ENCODE results near the gene BICD2. TPM values are rescaled to one million over a fixed set of nuclear protein-coding genes. Genes with fewer than 3 reads are reported as not detected.

The BICD2 gene
- total and polyA plus RNA-seq, 9 of the 15 experiments (the other 6 are each of a cell fraction or from before 2014, with no cell fraction given) = 3.6 to 23.4 (median 11.8) TPM

GRCh38 chr9:92790542-92791527 lies 26.2 kb upstream of the BICD2 start:
- Histone ChIP-seq H3K9me3 (replicated peaks; ENCODE audit: control insufficient read depth, insufficient read depth, low read depth, low read length) (peaks cover 5% of the 10 kb centered on the region), H4K20me1 (replicated peaks; ENCODE audit: control insufficient read depth, insufficient read depth, low read length) (no peaks in the 10 kb centered on the region), H3K27me3 (ENCODE audit: control insufficient read depth in 2 of 2, insufficient read depth in 2 of 2, low read length in 2 of 2) (peaks cover 7 to 45% of the 10 kb centered on the region in 2 experiments; a peak in 4 of 5 replicates), H3K4me2 (ENCODE audit: insufficient read depth, low read length) (no peak overlapping the region), H3K9me1 (ENCODE audit: control insufficient read depth, insufficient read depth, low read length) (no peaks in the 10 kb centered on the region), H3K79me2 (ENCODE audit: control insufficient read depth, insufficient read depth, low read length) (no peaks in the 10 kb centered on the region), H3K36me3 (ENCODE audit: control insufficient read depth, insufficient read depth, low read length) (no peaks in the 10 kb centered on the region), H3K4me3 (no peak overlapping the region), H2AFZ (ENCODE audit: low read depth, low read length) (no peak overlapping the region), H3K9ac (ENCODE audit: insufficient read depth in 1 of 2, low read depth in 2 of 2, low read length in 2 of 2) (no peak overlapping the region), H3K4me1 (replicated peaks in 1 of 2; ENCODE audit: control insufficient read depth in 2 of 2, insufficient read depth in 2 of 2, low read length in 2 of 2) (no peaks in the 10 kb centered on the region), H3K27ac (ENCODE audit: extremely low read depth, low read depth, low read length) (no peak overlapping the region)
- in situ Hi-C loops (cut with MboI) (loop anchor here (5.0 to 10.0 kb wide), 2 partner anchors 59 to 656 kb away; no protein-coding TSS in a partner anchor), intact Hi-C loops (cut with micrococcal nuclease) (loop anchor here (1.0 to 10.0 kb wide), 4 partner anchors 26 to 656 kb away; no protein-coding TSS in a partner anchor)
- POLR2A ChIA-PET = interaction anchor here (0.6 to 1.0 kb wide), 2 partner anchors 9 to 126 kb away, joined by 3 to 4 read pairs; no protein-coding TSS in a partner anchor
- DNase-seq (ENCODE audit: extremely low read depth in 1 of 4, low spot score in 3 of 4) (peak; percentile 59 to 83 (median 68)), FAIRE-seq (peak; percentile 98), ATAC-seq (peak; percentile 97)
- BruUV-seq (replicated peaks) = no TSS peak
- 14% methylated on average over 13 of the region's 13 CpGs for WGBS (ENCODE audit: insufficient coverage, low coverage, missing lambda C conversion rate)
- CTCF ChIA-PET (ENCODE audit: low intra/inter-chr PET ratio) = interaction anchor here (0.6 to 2.3 kb wide), 7 partner anchors 9 to 650 kb away, joined by 3 to 26 read pairs (median 4); no protein-coding TSS in a partner anchor
- TF ChIP-seq SMC3 (conservative IDR thresholded peaks at IDR 0.05; ENCODE audit: insufficient read depth, low read depth, low read length) (peak; percentile 90), RAD21 (CRISPR knock-in tag; conservative IDR thresholded peaks at IDR 0.05 in 1 of 2, IDR thresholded peaks at IDR 0.05 in 1 of 2) (peak; percentile 84 to 94), ZBTB11 (CRISPR knock-in tag; IDR thresholded peaks at IDR 0.05) (no peak), CC2D1A (IDR thresholded peaks at IDR 0.05) (peak; percentile 57), DEAF1 (CRISPR knock-in tag; IDR thresholded peaks at IDR 0.05) (peak; percentile 90), TEAD4 (IDR thresholded peaks at IDR 0.05; ENCODE audit: low read length) (0 out of 2 replicates have a peak, but pooled peaks have one; percentile 30), TEAD4 (CRISPR knock-in tag; IDR thresholded peaks at IDR 0.05; ENCODE audit: borderline replicate concordance) (no peak)
